DOHH2 (cell line): Measurements from ENCODE around the gene DDR1.

Experiments used
- H3F3A ChIP-seq: fragments of 200-600 bp; sonication (generic), shearing (Covaris generic); 2 replicates; pipeline ENCODE4 v1.6.0; 2016; ENCODE audit warnings: antibody characterized with exemption, mild to moderate bottlenecking; ENCODE audit not compliant: control insufficient read depth, insufficient read depth
- H3K27ac ChIP-seq: fragments of 200-600 bp; sonication (generic); 2 replicates; pipeline ENCODE4 v1.5.1; 2014; ENCODE audit warnings: low read depth, mild to moderate bottlenecking, low read length, moderate library complexity
- H3K27me3 ChIP-seq: fragments of 200-600 bp; sonication (generic); 2 replicates; pipeline ENCODE4 v1.6.1; 2014; ENCODE audit warnings: mild to moderate bottlenecking, low read length, mixed read lengths; ENCODE audit not compliant: control insufficient read depth
- H3K36me3 ChIP-seq: fragments of 200-600 bp; sonication (generic); 2 replicates; pipeline ENCODE4 v1.6.1; 2014; ENCODE audit warnings: mild to moderate bottlenecking, low read length, moderate library complexity, mixed read lengths; ENCODE audit not compliant: control insufficient read depth
- H3K4me1 ChIP-seq: fragments of 200-600 bp; sonication (generic); 2 replicates; pipeline ENCODE4 v1.6.1; 2014; ENCODE audit warnings: mild to moderate bottlenecking, low read length, mixed read lengths; ENCODE audit not compliant: control insufficient read depth
- H3K4me2 ChIP-seq: fragments of 200-600 bp; sonication (generic); 2 replicates; pipeline ENCODE4 v1.6.0; 2014; ENCODE audit warnings: mild to moderate bottlenecking, low read length, moderate library complexity
- H3K4me3 ChIP-seq: fragments of 200-600 bp; sonication (generic); 2 replicates; pipeline ENCODE4 v1.5.1; 2014; ENCODE audit warnings: mild to moderate bottlenecking, low read length, mixed read lengths
- H3K79me2 ChIP-seq: fragments of 200-600 bp; sonication (generic); 2 replicates; pipeline ENCODE4 v1.6.1; 2014; ENCODE audit warnings: mild to moderate bottlenecking, low read length, mixed read lengths; ENCODE audit not compliant: control insufficient read depth
- H3K9me2 ChIP-seq: fragments of 200-600 bp; sonication (generic); replicated peaks from 2 replicates; pipeline ENCODE4 v1.6.1; 2014; ENCODE audit warnings: mild to moderate bottlenecking, low read length, mixed read lengths; ENCODE audit not compliant: control insufficient read depth
- H3K9me3 ChIP-seq: fragments of 200-600 bp; sonication (generic); 2 replicates; pipeline ENCODE4 v1.6.1; 2014; ENCODE audit warnings: antibody characterized with exemption, low read length, mixed read lengths; ENCODE audit not compliant: control insufficient read depth, insufficient read depth
- H4K20me1 ChIP-seq: fragments of 200-600 bp; sonication (generic); 2 replicates; pipeline ENCODE4 v1.6.0; 2014; ENCODE audit warnings: low read depth, mild to moderate bottlenecking, antibody characterized with exemption, low read length, moderate library complexity; ENCODE audit not compliant: control insufficient read depth, insufficient read depth
- CTCF ChIP-seq: fragments of 200-600 bp; sonication (generic); IDR thresholded peaks from one replicate; pipeline ENCODE4 v1.5.1; 2014; ENCODE audit warnings: antibody characterized with exemption, mild to moderate bottlenecking, low read depth, low read length; ENCODE audit not compliant: poor library complexity, severe bottlenecking
- EZH2phosphoT487 ChIP-seq: fragments of 200-600 bp; sonication (generic); IDR thresholded peaks from 2 replicates; pipeline ENCODE4 v1.6.1; 2017; ENCODE audit warnings: borderline replicate concordance, mild to moderate bottlenecking, antibody characterized with exemption, low read length, moderate library complexity, mixed read lengths

Gene DDR1

DNA sequence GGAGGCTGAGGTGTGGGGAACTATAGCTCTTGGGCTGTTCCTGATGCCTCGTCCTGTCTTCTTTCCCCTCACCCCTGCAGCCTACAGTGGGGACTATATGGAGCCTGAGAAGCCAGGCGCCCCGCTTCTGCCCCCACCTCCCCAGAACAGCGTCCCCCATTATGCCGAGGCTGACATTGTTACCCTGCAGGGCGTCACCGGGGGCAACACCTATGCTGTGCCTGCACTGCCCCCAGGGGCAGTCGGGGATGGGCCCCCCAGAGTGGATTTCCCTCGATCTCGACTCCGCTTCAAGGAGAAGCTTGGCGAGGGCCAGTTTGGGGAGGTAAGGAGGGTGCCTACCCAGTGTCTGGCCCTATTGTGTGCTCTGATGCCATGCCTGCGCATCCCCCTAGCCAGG lies 12.2 kb downstream of the DDR1 start:
- peaks cover 9% of the 10 kb centered on the region; the same call in 1 of the 2 replicates for H3K36me3 ChIP-seq
- H3K27ac ChIP-seq: no peak overlapping the region

DNA sequence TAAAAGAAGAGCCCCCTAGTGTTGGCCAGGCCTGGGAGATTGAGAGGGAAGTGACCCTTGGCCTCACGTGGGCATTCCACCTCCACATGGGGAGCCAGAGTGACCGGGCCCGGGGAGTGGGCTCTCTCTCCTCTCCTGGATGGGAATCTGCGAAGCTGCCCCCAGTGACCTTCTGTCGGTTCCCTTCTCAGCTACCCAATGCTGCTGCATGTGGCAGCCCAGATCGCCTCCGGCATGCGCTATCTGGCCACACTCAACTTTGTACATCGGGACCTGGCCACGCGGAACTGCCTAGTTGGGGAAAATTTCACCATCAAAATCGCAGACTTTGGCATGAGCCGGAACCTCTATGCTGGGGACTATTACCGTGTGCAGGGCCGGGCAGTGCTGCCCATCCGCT lies 13.6 kb downstream of the DDR1 start:
- Histone ChIP-seq H3K9me2 (no peaks in the 10 kb centered on the region), H3K27me3 (no peaks in the 10 kb centered on the region), H3K4me2 (no peak overlapping the region), H3K36me3 (peaks cover 9% of the 10 kb centered on the region; the same call in 1 of the 2 replicates), H3K27ac (no peak overlapping the region), H3K4me3 (no peak overlapping the region), H3K79me2 (no peaks in the 10 kb centered on the region), H3K4me1 (peaks cover 7% of the 10 kb centered on the region), H3K9me3 (no peaks in the 10 kb centered on the region), H3F3A (no peaks in the 10 kb centered on the region), H4K20me1 (no peaks in the 10 kb centered on the region)
- TF ChIP-seq EZH2phosphoT487 (no peak), CTCF (no peak)

More for the DNA sequence above, 12.2 kb downstream of the DDR1 start:
- Histone ChIP-seq H3K4me1 (no peaks in the 10 kb centered on the region), H3K4me3 (no peak overlapping the region), H4K20me1 (no peaks in the 10 kb centered on the region), H3K79me2 (no peaks in the 10 kb centered on the region), H3K9me3 (no peaks in the 10 kb centered on the region), H3K27me3 (no peaks in the 10 kb centered on the region), H3K4me2 (no peak overlapping the region), H3F3A (no peaks in the 10 kb centered on the region), H3K9me2 (no peaks in the 10 kb centered on the region)
- TF ChIP-seq CTCF: no peak
- TF ChIP-seq EZH2phosphoT487: no peak

DNA sequence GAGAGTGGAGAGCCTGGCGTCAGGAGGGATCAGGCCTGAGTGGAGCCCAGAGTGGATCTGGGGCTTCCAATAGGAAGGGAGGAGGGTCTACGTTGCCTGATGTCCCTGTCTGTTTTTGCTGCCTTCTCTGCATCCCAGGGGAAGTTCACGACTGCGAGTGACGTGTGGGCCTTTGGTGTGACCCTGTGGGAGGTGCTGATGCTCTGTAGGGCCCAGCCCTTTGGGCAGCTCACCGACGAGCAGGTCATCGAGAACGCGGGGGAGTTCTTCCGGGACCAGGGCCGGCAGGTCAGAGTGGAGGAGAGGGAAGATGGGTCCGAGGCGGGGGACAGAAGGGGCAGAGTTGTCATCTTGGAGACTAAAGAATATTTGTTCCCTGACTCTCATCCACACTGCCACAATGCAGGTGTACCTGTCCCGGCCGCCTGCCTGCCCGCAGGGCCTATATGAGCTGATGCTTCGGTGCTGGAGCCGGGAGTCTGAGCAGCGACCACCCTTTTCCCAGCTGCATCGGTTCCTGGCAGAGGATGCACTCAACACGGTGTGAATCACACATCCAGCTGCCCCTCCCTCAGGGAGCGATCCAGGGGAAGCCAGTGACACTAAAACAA lies 14.5 kb downstream of the DDR1 start:
- Histone ChIP-seq H3K27me3 (no peaks in the 10 kb centered on the region), H3K36me3 (peaks cover 9% of the 10 kb centered on the region; the same call in 1 of the 2 replicates), H3K9me3 (no peaks in the 10 kb centered on the region), H3K4me1 (peaks cover 10% of the 10 kb centered on the region), H3K27ac (no peak overlapping the region), H3K4me2 (no peak overlapping the region), H3F3A (no peaks in the 10 kb centered on the region), H3K79me2 (no peaks in the 10 kb centered on the region), H3K4me3 (no peak overlapping the region), H4K20me1 (no peaks in the 10 kb centered on the region), H3K9me2 (no peaks in the 10 kb centered on the region)
- TF ChIP-seq EZH2phosphoT487 (no peak), CTCF (no peak)
